Dedifferentiated amniotic fluid mesenchymal stem cell (primary cell): ENCODE results near the gene GPC5.
"Not testable (repeated sequence)": the region's sequence is repeated elsewhere in the genome, so short reads cannot be mapped to it uniquely, and the experiment has no call there.

ENCODE experiments used
- DNase-seq: peaks from one replicate; pipeline ENCODE4 v3.0.0-alpha.2; 2016; ENCODE audit errors: extremely low spot score

The GPC5 gene

GRCh38 chr13:92461402-92461801, 1063.0 kb downstream of the GPC5 start:
- no peak for DNase-seq

GRCh38 chr13:92461831-92462230, 1063.4 kb downstream of the GPC5 start:
- no peak for DNase-seq

GRCh38 chr13:92463134-92463533, 1064.7 kb downstream of the GPC5 start:
- no peak for DNase-seq

- no peak for DNase-seq
Observed at GRCh38 chr13:92473765-92474475, 1075.5 kb downstream of the GPC5 start.

GRCh38 chr13:92480387-92480786, 1082.0 kb downstream of the GPC5 start:
- DNase-seq = no peak

- not testable (repeated sequence) for DNase-seq
Observed at GRCh38 chr13:92482790-92483189, 1084.4 kb downstream of the GPC5 start.

- DNase-seq = no peak
Observed at GRCh38 chr13:92483894-92484293, 1085.5 kb downstream of the GPC5 start.

- DNase-seq = no peak
Observed at GRCh38 chr13:92487238-92487637, 1088.8 kb downstream of the GPC5 start.

- no peak for DNase-seq
Observed at GRCh38 chr13:92488249-92488852, 1089.9 kb downstream of the GPC5 start.

- DNase-seq = no peak
Observed at GRCh38 chr13:92491839-92492238, 1093.4 kb downstream of the GPC5 start.

GRCh38 chr13:92494915-92495314, 1096.5 kb downstream of the GPC5 start:
- DNase-seq = no peak

- no peak for DNase-seq
Observed at GRCh38 chr13:92500192-92500591, 1101.8 kb downstream of the GPC5 start.

- DNase-seq = no peak
Observed at GRCh38 chr13:92510416-92510815, 1112.0 kb downstream of the GPC5 start.

- DNase-seq = no peak
Observed at GRCh38 chr13:92512852-92513251, 1114.4 kb downstream of the GPC5 start.

GRCh38 chr13:92513672-92514071, 1115.3 kb downstream of the GPC5 start:
- DNase-seq = no peak

- no peak for DNase-seq
Observed at GRCh38 chr13:92514420-92515125, 1116.2 kb downstream of the GPC5 start.

- DNase-seq = not testable (repeated sequence)
Observed at GRCh38 chr13:92516878-92517277, 1118.5 kb downstream of the GPC5 start.

GRCh38 chr13:92518622-92519021, 1120.2 kb downstream of the GPC5 start:
- DNase-seq = not testable (repeated sequence)

- DNase-seq = no peak
Observed at GRCh38 chr13:92530364-92530763, 1131.9 kb downstream of the GPC5 start.

GRCh38 chr13:92535222-92536006, 1137.0 kb downstream of the GPC5 start:
- DNase-seq = no peak

GRCh38 chr13:92537471-92537870, 1139.0 kb downstream of the GPC5 start:
- DNase-seq = no peak

GRCh38 chr13:92538164-92538563, 1139.7 kb downstream of the GPC5 start:
- DNase-seq = no peak
